Bronchus fibroblast of lung (primary cell): ENCODE results near the gene GAS2L3. TPM values are rescaled to one million over a fixed set of nuclear protein-coding genes. Genes with fewer than 3 reads are reported as not detected.

ENCODE experiments used
- total RNA-seq: library from RNA; depleted of rRNA; stranded (reverse); fragments of >200 nt; gene quantifications from 2 replicates; pipeline ENCODE4 v1.2.3, GENCODE V29; 2015

Gene GAS2L3
- total RNA-seq: 23.8 and 27.6 TPM in 2 replicates

DNA sequence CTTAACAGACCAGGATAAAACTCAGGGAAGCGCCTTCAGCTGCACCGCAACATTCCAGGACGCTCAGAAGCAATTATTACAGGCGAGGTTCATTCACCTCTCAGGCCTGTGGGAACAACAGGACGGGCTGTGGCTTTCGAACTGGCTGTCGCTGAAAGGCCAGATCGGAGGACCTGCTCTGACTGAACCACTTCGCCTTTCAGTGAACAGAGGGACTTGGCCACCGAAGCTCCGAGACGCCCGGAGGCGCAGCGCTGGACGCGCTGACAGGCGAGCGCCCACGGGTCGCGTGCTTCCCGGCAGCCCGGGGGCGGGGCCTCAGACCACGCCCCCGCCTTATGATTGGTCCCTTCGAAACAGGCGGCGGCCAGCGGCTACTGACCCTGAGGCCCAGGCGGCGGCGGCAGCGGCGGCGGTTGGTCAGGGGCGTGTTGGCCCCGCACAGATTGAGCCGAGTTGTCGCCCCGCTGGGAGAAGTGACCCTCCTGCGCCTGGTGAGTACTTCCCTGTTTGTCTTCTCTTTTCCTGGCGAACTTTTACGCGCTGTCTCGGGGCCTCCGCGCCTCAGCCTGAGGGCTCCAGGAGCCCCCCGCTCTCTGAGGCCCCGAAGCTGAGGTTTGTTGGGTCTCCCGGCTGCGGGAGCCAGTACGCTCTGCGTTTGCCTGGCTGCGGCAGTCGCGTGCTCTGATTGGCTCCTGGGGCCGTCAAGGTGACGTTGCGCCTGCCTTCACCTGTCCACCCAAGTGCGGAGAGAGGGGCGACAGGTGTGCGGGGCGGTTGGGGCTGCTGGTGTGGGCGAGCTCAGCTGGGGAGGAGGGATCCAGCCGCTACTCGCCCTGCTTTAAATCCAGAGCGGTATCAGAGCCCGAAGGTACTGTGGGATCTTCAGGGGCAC, at the start of gene GAS2L3:
Gene GAS2L3, plus strand, starts transcription at position 393 of the 895 bp plus-strand sequence. CDS start 21,221 bp downstream, outside the sequence.

Other genes starting within 250 kb of the GAS2L3 start
- gene SLC17A8, start 216.6 kb upstream of the GAS2L3 start, total RNA-seq: not detected in 2 replicates
- 0.34 TPM in 1 of 2 replicates, not detected in the other for gene NR1H4, start 99.8 kb upstream of the GAS2L3 start, total RNA-seq
- gene ANO4, start 221.1 kb downstream of the GAS2L3 start, total RNA-seq: 0.74 and 2.0 TPM in 2 replicates